Activated naive CD4-positive, alpha-beta T cell treated with anti-CD3 and anti-CD28 coated beads, Interleukin-2, amount 50 U/mL, for 72 hours (primary cell): ENCODE data around the gene CAPN8. TPM values are rescaled to one million over a fixed set of nuclear protein-coding genes. Genes with fewer than 3 reads are reported as not detected.

Experiments
- ATAC-seq, 2 donors: fragments of 150-1000 bp; cut with Tn5 transposase; 2 replicates each; pipeline ENCODE4 v1.10.0; 2021; ENCODE audit warnings: mild to moderate bottlenecking in 2 of 2, moderate library complexity in 2 of 2
- DNase-seq, 2 donors: peaks; one replicate each; pipeline ENCODE4 v3.0.0; 2021 to 2022; ENCODE audit warnings: low spot score in 2 of 2
- H3K27ac Mint-ChIP-seq, 2 donors: one replicate each; pipeline ENCODE4 v1.8.0; 2022; ENCODE audit warnings: mild to moderate bottlenecking in 2 of 2, mixed read lengths in 2 of 2
- H3K36me3 Mint-ChIP-seq, 2 donors: one replicate each; pipeline ENCODE4 v1.8.0; 2022; ENCODE audit warnings: mixed read lengths in 2 of 2
- H3K9me3 Mint-ChIP-seq, 2 donors: one replicate each; pipeline ENCODE4 v1.8.0; 2022; ENCODE audit warnings: mixed read lengths in 2 of 2
- total RNA-seq, 2 donors: library from RNA; stranded (reverse); gene quantifications; one replicate each; pipeline ENCODE4 v1.2.3, GENCODE V29; 2022

Gene CAPN8
- total RNA-seq, 2 donors from 2014 or later = not detected

DNA sequence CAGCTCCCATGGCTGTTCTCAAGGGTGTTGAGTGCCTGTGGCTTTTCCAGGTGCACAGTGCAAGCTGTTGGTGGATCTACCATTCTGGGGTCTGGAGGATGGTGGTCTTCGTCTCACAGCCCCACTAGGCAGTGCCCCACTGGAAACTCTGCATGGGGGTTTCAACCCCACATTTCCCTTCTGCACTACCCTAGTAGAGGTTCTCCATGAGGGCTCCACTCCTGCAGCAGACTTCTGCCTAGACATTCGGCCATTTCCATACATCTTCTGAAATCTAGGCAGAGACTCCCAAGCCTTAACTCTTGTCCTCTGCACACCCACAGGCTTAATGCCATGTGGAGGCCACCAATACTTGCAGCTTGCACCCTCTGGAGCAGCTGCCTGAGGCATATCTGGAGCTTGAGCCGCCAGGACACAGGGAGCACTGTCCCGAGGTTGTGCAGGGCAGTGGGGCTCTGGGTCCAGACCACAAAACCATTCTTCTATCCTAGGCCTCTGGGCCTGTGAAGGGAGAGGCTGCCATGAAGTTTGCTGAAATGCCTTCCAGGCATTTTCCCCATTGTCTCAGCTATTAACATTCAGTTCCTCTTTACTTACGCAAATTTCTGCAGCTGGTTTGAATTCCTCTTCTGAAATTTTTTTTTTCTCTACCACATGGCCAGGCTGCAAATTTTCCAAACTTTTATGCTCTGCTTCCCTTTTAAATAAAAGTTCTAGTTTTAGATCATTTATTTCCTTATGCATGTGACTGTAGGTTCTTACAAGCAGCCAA lies 8.8 kb upstream of the CAPN8 start:
- DNase-seq (no peak), ATAC-seq (no peak)
- peaks cover 9 to 12% of the 10 kb centered on the region in 2 donors for H3K36me3 Mint-ChIP-seq
- no peak overlapping the region for H3K27ac Mint-ChIP-seq
- H3K9me3 Mint-ChIP-seq = peaks cover 16 to 17% of the 10 kb centered on the region in 2 donors

DNA sequence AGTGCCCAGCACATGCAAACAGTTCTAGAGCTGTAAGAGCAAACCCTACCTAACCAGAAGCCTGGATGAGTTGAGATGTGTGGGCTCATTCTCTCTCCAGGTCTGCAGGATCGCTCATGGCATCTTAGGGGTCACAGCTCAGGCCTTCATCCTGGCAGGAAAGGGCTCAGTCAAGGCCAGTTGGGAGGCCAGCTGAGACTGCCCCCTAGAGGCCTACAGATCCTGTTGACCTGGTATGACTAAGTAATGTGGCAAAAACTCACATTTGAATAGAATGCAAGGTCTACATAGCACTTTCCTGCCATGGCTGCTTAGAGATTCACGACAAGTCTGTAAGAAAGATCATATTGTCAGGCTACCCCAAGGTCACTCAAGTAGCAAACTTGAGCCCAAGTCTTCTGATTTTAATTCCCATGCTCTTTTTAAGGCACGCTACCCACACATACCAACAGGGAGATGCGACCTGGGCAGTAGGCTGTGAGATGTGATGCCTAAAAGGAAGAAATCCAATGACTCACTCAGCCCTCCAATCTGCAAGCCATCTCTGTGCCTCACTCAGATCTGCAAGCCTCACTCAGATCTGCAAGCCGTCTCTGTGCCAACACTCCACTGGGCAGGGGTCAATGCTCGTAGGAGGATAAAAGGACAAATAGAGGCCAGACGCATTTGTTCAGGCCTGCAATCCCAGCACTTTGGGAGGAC lies 5.1 kb upstream of the CAPN8 start:
- ATAC-seq (peak; percentile 50 to 59), DNase-seq (peak in 1 of 2 donors; percentile 12)
- H3K9me3 Mint-ChIP-seq = peaks cover 8 to 9% of the 10 kb centered on the region in 2 donors
- peaks cover 9 to 12% of the 10 kb centered on the region in 2 donors for H3K36me3 Mint-ChIP-seq
- H3K27ac Mint-ChIP-seq = no peak overlapping the region

DNA sequence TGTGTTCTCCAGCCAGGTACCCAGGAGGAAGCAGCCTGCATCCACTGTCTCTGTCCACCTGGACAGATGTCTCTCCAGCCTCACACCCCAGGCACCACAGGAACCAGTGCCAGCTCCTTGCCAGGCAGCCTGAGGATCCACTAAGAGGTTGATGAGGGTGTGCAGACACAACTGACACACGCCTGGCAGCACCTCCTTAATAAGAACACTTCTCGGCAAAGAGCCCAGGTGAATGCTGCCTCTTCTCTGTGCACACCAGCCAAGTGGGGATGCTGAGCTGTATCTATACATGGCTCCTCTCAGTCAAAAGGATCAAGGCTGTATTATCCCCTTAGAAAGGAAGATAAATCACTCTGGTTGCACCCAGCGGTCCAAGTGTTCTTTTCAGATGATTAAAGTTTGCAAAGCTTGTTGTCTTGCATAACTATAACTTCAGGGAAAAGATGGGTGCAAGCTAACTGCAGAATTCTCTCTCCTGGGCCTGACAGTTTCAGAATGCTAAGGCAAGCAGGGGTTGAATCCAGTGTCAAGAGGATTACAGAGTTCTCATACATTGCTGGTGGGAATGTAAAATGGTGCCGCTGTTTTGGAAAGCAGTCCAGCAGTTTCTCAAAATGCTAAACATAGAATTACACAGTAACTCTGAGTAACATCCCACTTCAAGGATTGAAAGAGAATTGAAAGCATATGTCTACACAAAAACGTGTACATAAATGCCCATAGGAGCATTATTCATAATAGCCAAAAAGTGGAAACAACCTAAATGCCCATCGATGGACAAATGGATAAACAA lies 3.7 kb upstream of the CAPN8 start:
- DNase-seq = no peak
- H3K9me3 Mint-ChIP-seq = no peaks in the 10 kb centered on the region
- H3K36me3 Mint-ChIP-seq = peaks cover 0 to under 1% of the 10 kb centered on the region in 2 donors
- no peak overlapping the region for H3K27ac Mint-ChIP-seq
- ATAC-seq = no peak

DNA sequence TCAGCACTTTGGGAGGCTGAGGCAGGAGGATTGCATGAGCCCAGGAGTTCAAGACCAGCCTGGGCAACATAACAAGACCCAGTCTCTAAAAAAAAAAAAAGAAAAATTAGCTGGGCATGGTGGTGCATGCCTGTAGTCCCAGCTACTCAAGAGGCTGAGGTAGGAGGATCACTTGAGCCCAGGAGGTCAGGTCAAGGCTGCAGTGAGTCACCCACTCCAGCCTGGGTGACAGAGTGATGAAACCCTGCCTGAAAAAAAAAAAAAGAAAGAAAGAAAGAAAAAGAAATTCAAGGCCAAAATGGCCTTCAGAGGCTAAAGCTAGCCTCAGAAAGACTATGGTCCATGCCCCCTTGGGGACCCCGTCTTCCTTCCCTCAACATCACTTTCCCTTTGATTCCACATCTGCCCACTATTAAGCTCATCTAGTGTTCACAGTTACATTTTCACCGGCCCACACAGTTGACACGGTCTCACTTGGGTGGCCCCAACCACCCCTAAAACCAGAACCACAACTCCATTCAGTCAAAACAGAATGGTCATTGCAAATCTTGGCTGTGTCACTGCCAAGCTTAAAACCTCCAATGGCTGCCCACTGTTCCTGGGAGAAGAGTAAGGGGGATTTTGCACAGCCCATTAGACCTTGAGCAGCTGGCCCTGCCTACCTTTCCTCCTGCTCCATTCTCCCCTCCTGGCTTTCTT lies 2.1 kb upstream of the CAPN8 start:
- H3K27ac Mint-ChIP-seq = no peak overlapping the region
- no peaks in the 10 kb centered on the region for H3K9me3 Mint-ChIP-seq
- no peaks in the 10 kb centered on the region for H3K36me3 Mint-ChIP-seq
- DNase-seq = no peak
- peak in 1 of 2 donors; percentile 28 for ATAC-seq

DNA sequence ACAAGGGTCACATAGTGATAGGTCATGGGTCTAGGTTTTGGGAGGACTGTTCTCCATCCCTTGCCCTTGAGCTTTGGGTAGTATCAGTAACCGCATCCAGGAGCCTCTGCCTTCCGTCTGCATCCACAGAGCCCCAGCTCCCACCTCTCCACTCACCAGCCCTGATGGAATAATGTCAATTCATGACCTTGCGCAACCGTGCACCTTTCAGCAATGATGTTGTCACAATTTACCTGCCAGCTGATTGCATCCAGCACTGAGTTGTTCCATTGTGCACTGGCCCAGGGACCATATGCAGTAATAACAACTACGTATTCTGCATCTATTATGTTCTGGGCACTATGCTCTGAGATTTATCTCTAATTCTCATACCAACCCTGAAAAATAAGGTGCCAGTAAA lies 1.4 kb downstream of the CAPN8 start:
- no peak overlapping the region for H3K27ac Mint-ChIP-seq
- ATAC-seq (no peak), DNase-seq (no peak)
- H3K36me3 Mint-ChIP-seq = no peaks in the 10 kb centered on the region
- H3K9me3 Mint-ChIP-seq = no peaks in the 10 kb centered on the region

DNA sequence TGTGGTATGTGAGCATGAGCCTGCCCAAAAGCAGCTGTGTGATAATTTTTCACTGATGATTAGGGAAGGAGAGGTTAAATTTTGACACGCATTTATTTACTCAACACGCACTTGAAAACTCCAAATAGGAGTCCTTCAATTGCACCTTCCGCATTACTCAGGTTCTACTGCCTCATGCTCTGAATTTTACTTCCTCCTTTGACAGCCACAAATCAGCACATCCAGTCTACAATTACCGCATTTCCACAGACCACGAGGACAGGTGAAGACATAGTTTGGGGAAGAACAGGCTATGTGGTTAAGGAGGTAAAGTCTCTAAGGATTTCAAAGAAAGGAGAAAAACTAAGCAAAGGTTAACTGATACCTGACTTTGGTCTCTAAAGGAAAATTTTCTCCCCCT lies 2.6 kb downstream of the CAPN8 start:
- no peak overlapping the region for H3K27ac Mint-ChIP-seq
- no peaks in the 10 kb centered on the region for H3K36me3 Mint-ChIP-seq
- ATAC-seq (no peak), DNase-seq (no peak)
- H3K9me3 Mint-ChIP-seq = no peaks in the 10 kb centered on the region

DNA sequence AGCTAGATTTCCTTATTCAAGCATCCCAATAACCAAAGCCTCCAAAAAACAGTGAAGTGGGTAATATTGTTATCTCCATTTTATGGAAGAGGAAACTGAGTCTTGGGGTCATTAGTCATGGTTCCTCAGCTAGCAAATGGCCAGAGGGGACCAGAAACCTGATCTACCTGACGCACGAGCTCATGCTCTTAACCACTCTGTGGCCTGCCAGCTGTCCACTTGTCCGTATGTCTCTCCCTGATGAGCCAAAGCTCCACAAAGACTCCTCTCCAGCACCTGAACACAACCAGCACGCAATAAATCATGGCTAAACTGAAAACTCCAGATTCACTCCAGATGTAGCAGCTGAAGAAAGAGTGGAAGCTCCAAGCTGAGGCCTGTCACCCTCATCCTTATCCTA lies 5.8 kb downstream of the CAPN8 start:
- no peak for DNase-seq
- ATAC-seq = no peak
- Mint-ChIP-seq H3K36me3 (no peaks in the 10 kb centered on the region), H3K27ac (no peak overlapping the region), H3K9me3 (no peaks in the 10 kb centered on the region)

DNA sequence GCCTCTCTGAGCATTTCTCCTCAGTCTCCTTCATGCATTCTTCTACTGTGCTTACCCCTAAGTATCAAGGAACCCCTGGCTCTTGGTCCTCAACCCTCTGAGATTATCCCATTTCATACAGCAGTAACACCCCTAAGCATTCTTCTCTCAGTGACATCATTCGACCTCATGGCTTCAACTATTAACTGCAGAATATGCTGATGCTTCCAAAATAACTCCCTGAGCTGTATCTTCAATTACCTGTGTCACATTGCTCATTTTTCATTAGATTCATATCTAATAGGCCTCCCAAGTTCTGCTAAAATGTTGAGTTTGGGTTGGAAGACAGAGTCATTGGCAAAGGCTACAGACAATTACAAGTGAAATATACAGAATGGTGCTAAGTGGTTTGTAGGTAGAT lies 7.5 kb downstream of the CAPN8 start:
- ATAC-seq = no peak
- no peak for DNase-seq
- Mint-ChIP-seq H3K36me3 (no peaks in the 10 kb centered on the region), H3K27ac (no peak overlapping the region), H3K9me3 (no peaks in the 10 kb centered on the region)

DNA sequence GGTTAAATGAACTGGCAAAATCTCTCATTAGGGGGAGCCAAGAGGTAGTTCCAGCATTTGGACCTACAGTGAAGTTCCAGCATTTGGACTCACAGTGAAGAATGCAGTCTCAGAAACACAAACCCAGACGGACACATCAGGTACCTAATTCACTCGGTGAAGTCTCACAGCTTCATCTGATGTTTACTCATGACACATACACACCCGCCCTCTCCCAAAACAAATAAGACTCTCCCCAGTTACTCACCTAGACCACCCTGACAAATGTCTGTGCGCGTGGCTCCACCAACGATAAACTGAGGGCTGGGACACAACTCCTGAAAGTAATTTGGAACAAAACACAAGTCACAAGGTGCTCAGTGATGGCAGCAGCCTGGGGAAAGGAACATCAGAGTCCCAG lies 11.4 kb downstream of the CAPN8 start:
- Mint-ChIP-seq H3K36me3 (no peaks in the 10 kb centered on the region), H3K27ac (no peak overlapping the region), H3K9me3 (no peaks in the 10 kb centered on the region)
- ATAC-seq (no peak), DNase-seq (no peak)

DNA sequence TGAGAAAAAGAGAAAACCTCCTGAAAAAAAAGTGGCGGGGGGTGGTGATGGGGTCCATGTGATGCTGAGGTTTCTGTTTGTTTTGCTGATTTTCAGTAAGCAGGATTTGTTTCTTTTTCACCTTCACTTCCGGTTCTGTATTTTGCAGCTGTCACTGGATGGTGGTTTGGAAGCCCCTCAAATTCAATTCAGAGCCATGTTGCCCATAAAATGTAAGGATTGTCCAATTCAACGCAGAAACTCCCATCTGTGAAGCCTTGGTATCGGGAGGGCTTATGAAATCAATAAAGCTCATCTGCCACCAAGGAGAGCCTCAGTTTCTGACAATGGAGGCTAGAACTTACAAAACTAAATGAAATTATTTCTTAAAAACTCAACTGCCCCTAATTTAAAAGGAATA lies 12.1 kb downstream of the CAPN8 start:
- DNase-seq = no peak
- no peaks in the 10 kb centered on the region for H3K36me3 Mint-ChIP-seq
- no peak for ATAC-seq
- no peaks in the 10 kb centered on the region for H3K9me3 Mint-ChIP-seq
- H3K27ac Mint-ChIP-seq = no peak overlapping the region

DNA sequence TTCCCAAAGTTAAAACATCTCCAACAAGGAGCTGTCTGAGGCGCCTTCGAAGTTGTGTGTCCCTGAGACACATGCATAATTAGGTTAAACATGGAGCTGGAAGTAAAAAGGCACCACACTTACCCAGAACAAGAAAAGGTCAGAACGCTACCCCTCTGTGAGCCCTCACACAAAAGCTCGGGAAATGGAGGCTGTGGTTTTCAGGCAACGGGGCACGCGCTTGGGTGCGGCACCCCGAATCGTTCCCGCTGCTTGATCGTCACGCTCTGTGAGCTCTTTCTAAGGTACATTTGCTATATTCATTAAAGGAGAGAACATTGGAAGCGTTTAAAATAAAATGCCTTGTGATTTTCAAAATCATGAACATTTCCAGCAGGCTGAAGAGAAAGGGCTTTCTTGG lies 12.5 kb downstream of the CAPN8 start:
- Mint-ChIP-seq H3K9me3 (no peaks in the 10 kb centered on the region), H3K27ac (no peak overlapping the region)

DNA sequence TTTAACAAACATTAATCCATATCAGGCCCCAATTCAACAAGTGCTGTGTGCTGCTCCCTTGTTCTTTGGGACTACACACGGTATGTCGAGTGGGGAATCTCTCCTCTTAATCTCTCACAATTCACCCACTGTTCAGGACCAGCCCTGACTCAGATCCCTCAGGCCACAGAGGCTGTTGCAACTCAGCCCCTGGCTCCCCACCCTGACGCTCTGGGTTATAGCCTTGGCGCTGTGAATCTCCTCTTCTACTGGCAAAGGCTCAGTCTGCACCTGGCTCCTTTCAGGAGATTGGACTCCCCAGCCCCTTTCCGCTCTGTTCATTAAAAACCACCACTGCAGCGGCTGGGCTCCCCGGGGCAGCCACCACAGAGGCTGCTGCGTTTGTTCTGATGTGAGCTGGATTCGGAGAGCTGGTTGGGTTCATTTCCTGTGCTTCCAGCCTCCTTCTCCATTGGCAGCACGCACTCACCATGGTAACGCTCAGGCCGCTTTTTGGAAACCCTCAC lies 13.0 kb downstream of the CAPN8 start:
- ATAC-seq = no peak
- H3K27ac Mint-ChIP-seq = no peak overlapping the region
- no peaks in the 10 kb centered on the region for H3K36me3 Mint-ChIP-seq
- H3K9me3 Mint-ChIP-seq = no peaks in the 10 kb centered on the region
- DNase-seq = no peak

More for the DNA sequence above, 12.5 kb downstream of the CAPN8 start:
- ATAC-seq (no peak), DNase-seq (no peak)
- H3K36me3 Mint-ChIP-seq = no peaks in the 10 kb centered on the region

DNA sequence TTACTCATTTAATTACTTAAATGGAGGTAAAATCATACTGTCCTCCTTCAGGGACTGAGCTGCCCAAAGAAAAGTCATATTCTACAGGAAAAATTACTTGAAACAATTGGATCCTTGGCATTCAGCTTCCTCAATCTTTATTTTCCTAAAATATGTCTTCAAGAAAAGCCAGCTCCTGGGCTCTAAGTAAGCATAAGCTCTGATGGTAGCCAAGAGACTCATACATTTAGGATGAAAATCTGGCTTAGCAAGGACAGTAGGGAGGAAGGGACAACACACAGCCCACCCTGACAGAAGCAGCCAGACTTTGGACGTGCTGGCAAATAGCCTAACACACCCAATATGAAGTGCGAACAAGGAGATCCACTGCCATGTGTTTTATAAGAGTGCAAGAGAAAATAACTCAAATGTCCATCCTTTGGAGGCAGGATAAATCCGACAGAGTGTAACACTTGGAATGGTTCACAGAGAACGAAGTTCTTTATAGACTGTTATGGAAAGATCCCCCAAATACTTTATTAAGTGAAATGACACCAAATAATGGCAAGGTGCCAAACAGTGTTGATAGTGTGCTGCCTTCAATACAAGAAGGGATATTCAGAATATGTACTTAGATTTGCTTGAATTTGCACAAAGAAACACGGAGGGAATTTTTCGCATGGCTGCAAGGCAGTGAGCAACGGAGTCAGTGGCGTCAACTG lies 14.1 kb downstream of the CAPN8 start:
- Mint-ChIP-seq H3K9me3 (no peaks in the 10 kb centered on the region), H3K36me3 (no peaks in the 10 kb centered on the region), H3K27ac (no peak overlapping the region)
- no peak for DNase-seq
- ATAC-seq = no peak

DNA sequence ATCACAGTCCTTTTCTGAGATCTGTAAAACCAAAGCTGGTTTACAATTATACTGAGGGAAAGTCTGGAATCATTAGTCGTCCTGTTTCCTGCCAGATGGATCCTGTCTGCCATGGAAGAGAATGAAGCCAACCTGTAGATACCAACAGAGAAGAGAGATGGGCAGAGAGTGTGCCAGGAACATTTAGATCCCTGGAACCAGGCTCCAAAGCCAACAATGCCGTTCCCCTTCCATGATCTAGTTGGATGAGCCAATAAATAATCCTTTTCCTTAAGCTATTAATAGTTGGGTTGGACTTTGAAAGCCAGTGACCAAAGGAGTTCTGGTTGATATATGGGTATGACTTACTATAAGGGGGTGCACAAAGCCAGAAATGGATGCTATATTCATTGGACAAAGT lies 15.0 kb downstream of the CAPN8 start:
- H3K36me3 Mint-ChIP-seq = no peaks in the 10 kb centered on the region
- H3K27ac Mint-ChIP-seq = peak overlapping the region in 1 of 2 donors; percentile 19
- DNase-seq (no peak), ATAC-seq (no peak)
- no peaks in the 10 kb centered on the region for H3K9me3 Mint-ChIP-seq

DNA sequence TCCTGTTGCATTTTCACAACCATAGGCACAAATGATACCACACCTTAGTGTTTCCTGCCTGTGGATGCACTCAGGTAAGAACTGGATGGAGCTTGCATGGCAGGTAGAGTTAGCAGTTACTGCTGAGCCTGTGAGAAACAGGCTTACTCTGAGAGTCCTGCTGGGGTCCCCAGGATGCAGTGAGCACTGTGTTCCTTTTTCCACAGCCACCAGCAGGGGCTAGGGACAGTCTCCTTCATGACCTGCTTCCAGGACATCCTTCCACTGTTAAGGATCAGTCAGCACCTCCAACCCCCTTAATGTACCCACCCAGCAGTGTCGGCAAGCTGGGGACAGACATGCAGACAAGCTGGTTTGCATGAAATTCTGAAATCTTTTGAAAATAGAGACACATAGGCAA lies 16.3 kb downstream of the CAPN8 start:
- DNase-seq (no peak), ATAC-seq (no peak)
- Mint-ChIP-seq H3K27ac (no peak overlapping the region), H3K9me3 (no peaks in the 10 kb centered on the region), H3K36me3 (no peaks in the 10 kb centered on the region)

DNA sequence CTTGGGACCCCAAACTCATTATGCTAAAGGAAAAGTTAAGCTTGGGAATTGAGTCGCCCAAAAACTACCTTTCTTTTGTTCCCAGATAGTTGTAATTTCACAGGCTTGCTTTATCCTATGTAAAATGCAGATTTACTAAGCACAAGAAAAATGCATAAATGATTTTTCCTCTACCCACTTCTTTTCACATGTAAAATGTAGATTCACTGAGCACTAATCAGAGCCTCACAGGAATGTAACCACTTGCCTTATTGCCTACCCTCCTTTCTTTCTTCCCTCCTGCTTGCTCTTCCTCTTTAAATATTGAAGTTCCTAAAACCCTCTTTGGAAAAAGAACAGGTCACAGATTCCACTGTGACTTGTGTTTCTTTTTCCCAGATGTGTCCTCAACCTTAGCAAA lies 18.3 kb downstream of the CAPN8 start:
- Mint-ChIP-seq H3K27ac (no peak overlapping the region), H3K9me3 (no peaks in the 10 kb centered on the region), H3K36me3 (no peaks in the 10 kb centered on the region)
- DNase-seq (no peak), ATAC-seq (no peak)
